ENCODE results near the gene COPS9.

The COPS9 gene

GRCh38 chr2:240111253-240111652 is 24.9 kb downstream of the COPS9 start:
- no peak for DNase-seq (ENCODE audit: low spot score)

- DNase-seq (ENCODE audit: low spot score): no peak
These were observed 26.7 kb downstream of the COPS9 start for GRCh38 chr2:240109386-240109785.

GRCh38 chr2:240107477-240107796 is 28.7 kb downstream of the COPS9 start:
- DNase-seq (ENCODE audit: low spot score): no peak

GRCh38 chr2:240106765-240107476 is 29.2 kb downstream of the COPS9 start:
- DNase-seq (ENCODE audit: low spot score): no peak

GRCh38 chr2:240105982-240106381 is 30.1 kb downstream of the COPS9 start:
- DNase-seq (ENCODE audit: low spot score): no peak

GRCh38 chr2:240103136-240103535 is 33.0 kb downstream of the COPS9 start:
- DNase-seq (ENCODE audit: low spot score): no peak

GRCh38 chr2:240098349-240098748 is 37.8 kb downstream of the COPS9 start:
- DNase-seq (ENCODE audit: low spot score): no peak

- no peak for DNase-seq (ENCODE audit: low spot score)
These were observed 40.3 kb downstream of the COPS9 start for GRCh38 chr2:240095556-240096523.

GRCh38 chr2:240089306-240089705 is 46.8 kb downstream of the COPS9 start:
- no peak for DNase-seq (ENCODE audit: low spot score)

- DNase-seq (ENCODE audit: low spot score): no peak
These were observed 49.5 kb downstream of the COPS9 start for GRCh38 chr2:240086563-240086962.
